Omental fat pad (tissue), 4 donors: Measurements from ENCODE around the gene IL16. TPM values are rescaled to one million over a fixed set of nuclear protein-coding genes. Genes with fewer than 3 reads are reported as not detected.
A peak's percentile ranks its signal among the peaks of the same experiment; 100 is the strongest.

Experiments used
- ATAC-seq: fragments of 150-250 bp; one replicate; pipeline ENCODE4 v1.9.1; 2016; ENCODE audit warnings: mild to moderate bottlenecking, moderate library complexity; ENCODE audit not compliant: low FRiP score
- DNase-seq: peaks from one replicate; pipeline ENCODE4 v3.0.0-alpha.2; 2019; ENCODE audit warnings: low spot score
- total RNA-seq, 4 donors: library from RNA; depleted of rRNA; stranded (reverse); fragments of >200 nt; gene quantifications; one replicate each; pipeline ENCODE4 v1.1.0, GENCODE V29; 2016
- TF ChIP-seq, protein P1 (sequence below), 3 donors: fragments of 450-650 bp; IDR thresholded peaks; one replicate each; pipeline ENCODE4 v1.5.1; 2016 to 2017; ENCODE audit warnings: antibody characterized with exemption in 3 of 3, mild to moderate bottlenecking in 3 of 3, moderate library complexity in 2 of 3

IL16 gene
- total RNA-seq, 4 donors from 2014 or later = 22.7 to 45.8 (median 34.4) TPM

DNA sequence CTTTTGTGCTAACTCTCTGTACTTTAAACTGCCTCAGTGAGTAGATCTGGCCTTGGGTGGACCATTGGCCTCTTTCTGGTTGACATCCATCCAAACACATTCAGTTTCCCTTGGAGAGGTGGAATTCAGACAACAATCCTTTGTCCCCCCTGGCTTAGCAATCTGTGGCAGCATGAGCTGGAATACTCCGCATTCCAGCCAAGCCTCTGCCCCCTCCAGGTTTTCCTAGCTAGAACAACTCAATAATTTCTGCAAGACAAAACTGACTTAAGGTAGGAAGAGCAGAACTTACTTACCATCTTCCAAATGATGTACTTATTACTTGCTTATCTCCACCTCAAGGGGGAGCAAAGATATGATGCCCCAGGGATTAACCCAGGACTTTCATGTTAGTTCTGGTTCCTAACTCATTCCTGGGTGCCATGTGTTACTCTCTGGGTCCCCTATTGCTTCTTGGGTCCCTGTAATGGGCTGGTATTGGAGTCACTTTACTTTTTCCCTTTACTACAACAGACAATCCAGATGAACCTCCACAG lies 21.8 kb upstream of the IL16 start:
- ATAC-seq = no peak
- DNase-seq = no peak
- TF ChIP-seq, protein P1, sequence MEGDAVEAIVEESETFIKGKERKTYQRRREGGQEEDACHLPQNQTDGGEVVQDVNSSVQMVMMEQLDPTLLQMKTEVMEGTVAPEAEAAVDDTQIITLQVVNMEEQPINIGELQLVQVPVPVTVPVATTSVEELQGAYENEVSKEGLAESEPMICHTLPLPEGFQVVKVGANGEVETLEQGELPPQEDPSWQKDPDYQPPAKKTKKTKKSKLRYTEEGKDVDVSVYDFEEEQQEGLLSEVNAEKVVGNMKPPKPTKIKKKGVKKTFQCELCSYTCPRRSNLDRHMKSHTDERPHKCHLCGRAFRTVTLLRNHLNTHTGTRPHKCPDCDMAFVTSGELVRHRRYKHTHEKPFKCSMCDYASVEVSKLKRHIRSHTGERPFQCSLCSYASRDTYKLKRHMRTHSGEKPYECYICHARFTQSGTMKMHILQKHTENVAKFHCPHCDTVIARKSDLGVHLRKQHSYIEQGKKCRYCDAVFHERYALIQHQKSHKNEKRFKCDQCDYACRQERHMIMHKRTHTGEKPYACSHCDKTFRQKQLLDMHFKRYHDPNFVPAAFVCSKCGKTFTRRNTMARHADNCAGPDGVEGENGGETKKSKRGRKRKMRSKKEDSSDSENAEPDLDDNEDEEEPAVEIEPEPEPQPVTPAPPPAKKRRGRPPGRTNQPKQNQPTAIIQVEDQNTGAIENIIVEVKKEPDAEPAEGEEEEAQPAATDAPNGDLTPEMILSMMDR (IDR thresholded peaks at IDR 0.05) = no peak

DNA sequence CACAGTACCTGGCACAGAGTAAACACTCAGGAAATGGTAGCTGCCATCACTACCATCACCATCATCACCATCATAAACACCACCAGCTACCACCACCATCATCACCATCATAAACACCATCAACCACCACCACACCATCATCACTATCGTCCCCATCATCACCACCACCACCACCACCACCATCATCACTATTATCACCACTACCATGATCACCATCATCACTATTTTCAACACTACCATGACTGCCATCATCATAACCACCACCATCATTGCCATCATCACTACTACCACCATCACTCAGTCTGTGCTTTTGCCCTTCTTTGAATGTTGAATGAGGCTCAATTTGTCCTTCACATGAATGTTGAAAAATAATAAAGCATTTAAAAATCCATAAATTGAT lies 21.2 kb upstream of the IL16 start:
- TF ChIP-seq, protein P1 (IDR thresholded peaks at IDR 0.05) = no peak
- ATAC-seq = no peak

DNA sequence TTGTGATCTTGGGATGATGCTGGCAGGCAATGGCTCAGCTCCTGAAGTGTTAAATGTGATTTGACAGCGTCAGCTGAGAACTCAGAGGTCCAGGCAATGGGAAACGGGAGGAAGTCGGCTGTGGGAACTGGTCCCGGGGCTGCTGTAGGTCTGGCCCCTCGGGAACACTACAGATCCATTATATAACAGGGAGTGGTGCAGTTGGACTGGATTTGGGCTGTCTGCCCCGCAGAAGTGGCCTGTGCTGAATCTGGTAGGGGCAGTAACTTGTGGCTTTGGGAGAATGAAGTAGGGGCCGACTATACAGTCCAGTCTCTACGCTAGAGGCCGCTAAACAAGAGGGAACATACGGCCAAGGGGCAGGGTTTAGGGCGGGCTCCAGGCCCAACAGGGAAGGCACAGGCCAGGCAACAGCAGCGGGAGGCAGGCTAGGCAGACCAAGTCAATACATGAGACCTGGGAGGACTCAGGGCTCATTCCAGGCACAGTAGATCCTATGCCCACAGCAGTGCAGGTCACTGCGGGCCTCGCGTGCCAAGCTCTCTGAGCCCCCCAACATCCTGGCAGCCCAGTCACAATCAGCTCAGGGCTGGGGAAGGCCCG lies 20.3 kb upstream of the IL16 start:
- TF ChIP-seq, protein P1 (IDR thresholded peaks at IDR 0.05) = no peak
- no peak for DNase-seq
- ATAC-seq = peak; percentile 38

More for the DNA sequence above, 21.2 kb upstream of the IL16 start:
- no peak for DNase-seq

DNA sequence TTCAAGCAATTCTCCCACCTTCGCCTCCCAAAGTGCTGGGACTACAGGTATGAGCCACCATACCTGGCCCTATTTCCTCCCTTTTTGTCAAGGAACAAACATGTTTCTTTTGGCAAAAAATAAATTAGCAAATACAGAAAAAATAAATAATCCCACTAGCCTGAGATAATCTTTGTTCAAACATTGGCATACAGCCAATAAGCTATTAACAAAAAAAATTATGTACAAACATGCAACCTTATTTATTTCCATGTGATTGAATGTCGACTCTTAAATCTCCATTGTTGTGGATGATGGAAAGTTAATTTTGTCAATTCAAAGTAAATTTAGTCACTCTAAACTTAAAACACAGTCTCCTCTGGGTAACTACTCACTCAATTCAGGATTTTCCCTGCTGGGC lies 18.3 kb upstream of the IL16 start:
- ATAC-seq = no peak
- no peak for DNase-seq
- TF ChIP-seq, protein P1 (IDR thresholded peaks at IDR 0.05) = no peak

DNA sequence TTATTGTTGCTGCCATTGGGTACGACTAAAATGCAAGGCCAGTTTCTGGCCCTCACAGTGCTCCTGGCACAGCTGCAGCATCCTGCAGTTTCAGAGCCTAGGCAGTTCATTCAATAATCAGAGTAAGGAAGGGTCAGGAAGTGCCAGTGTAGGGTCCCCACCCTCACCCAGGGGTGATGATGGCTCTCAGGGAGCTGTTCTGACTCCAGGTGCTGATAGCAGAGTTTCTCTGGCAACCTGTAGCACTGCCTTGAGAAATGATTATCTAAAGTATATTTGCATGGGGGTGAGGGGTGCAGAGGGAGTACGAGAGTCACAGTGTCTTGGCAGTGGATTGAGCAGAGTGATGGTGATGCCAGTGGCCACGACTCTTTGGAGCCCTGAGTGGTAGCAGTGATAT lies 15.5 kb upstream of the IL16 start:
- DNase-seq (no peak), ATAC-seq (no peak)
- TF ChIP-seq, protein P1 (IDR thresholded peaks at IDR 0.05) = no peak

DNA sequence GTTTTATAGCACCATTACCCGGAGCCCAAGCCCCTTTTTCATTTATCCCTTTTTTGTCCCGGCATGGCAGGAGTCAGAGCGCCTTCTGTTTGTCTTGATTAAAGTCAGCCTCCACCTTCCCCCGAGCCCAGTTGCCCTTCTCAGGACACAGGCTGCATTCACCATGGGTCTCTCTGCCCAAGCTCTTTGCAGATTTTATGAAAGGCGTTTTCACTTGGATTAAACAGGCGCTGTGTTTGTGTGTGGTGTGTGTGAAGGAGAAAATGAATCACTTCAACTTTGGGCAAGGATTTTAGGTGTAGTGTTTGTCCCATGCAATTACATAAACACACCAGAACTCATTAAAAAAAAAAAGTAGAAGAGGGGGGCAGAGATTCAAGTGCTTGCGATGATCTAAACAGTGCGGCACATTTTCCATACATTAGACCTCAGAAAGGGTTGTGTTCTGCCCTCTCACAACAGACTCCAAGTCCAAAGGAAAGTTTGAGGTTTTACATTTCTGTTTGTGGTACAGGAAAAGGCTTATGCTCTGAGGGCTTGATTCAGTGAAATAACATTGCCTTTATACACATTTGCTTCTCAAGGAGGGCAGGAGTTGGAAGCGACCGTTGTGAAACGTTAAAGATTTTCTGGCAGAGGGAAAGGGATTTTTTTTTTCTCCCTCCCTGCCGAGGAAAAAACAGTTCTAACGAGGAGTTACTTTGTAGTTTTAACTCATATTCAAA lies 14.5 kb upstream of the IL16 start:
- ATAC-seq = no peak
- DNase-seq = no peak
- TF ChIP-seq, protein P1 (IDR thresholded peaks at IDR 0.05) = no peak
